Endometrial microvascular endothelial cells (primary cell): ENCODE results near the gene PCBP3. TPM values are rescaled to one million over a fixed set of nuclear protein-coding genes. Genes with fewer than 3 reads are reported as not detected.

Experiments used
- in situ Hi-C: cut with HindIII; loops from 2 replicates; pipeline ENCODE4 v1.10.0; 2017; ENCODE audit warnings: low sequenced_read_pairs, low pct_unique_long_range_greater_than_20kb; ENCODE audit errors: inconsistent ontology term
- total RNA-seq: library from RNA; depleted of rRNA; stranded (reverse); fragments of >200 nt; gene quantifications from one replicate; pipeline ENCODE4 v1.2.3, GENCODE V29; 2015; ENCODE audit errors: inconsistent ontology term

Gene PCBP3
- total RNA-seq, 1 donor from 2014 or later: not detected

DNA sequence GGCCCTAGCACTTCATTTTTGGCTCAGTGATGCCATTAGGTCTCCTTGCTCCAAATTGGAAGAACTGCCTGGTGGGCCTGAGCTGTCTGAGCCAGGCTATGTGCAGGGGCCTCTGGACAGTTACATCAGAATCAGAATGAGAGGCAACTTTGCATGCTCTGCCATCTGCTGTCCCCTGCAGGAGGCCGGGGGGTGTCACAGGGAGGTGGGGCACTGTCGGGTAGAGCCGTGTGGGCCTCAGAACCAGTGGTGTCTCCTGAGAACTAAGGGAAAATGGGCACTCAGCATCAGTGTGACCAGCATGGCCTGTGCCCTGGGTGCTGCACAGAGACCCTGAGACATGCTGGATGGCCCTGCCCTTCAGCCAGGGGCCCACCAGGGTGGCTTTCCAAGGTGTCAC, 291.0 kb downstream of the PCBP3 start:
- in situ Hi-C loops: no loop called here

DNA sequence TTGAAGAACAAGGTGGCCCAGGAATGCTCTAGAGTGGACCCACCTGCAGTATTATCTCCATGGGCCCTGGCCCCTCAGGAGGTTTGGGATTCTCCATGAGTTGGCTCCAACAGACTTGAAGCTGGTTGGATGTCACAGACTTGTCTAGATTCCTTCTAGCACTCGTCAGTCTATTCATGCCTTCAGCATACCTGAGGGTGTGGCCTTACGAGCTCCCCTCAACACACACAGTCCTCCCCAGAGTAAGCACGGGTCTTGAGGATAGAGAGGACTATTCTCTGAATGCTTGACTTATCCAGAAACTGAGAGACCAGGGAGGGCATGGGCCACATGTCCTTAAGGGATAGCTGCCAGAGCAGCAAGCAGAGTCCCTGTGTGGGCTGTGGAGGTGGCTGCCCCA, 292.1 kb downstream of the PCBP3 start:
- in situ Hi-C loops: no loop called here

DNA sequence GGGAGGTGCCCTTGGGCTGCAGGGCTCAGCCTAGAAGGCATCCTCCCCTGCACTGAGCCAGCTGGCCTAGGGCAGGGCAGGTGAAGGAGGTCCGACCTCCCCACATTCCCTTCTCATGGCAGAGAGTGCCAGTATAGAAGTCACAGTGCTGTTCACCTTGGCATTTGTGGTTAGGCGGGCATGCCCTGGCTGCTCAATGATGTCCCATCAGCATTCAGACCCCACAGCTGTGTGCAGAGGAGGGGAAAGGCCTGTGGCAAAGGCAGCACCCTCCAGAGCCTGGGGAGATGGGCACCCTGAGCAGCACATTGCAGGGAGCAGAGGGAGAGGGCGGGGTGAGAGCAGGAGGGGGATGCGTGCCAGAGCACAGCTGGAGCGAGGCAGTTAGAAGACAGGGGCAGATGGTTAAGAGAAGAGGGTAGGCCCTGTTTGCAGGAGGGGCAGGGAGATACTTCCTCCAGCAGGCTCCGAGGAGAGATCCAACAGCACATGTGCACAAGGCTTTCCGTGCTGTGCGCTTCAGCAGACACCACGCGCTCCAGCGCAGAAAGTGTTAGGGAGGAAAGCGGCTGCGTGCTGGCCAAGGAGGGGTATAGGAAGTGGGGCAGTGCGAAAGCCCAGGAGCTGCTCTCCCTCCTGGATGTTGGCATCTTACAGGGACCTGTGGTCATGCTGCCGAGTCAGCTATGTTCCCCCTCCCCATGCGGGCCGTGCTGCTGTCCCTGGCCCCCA, 294.4 kb downstream of the PCBP3 start:
- in situ Hi-C loops: no loop called here

DNA sequence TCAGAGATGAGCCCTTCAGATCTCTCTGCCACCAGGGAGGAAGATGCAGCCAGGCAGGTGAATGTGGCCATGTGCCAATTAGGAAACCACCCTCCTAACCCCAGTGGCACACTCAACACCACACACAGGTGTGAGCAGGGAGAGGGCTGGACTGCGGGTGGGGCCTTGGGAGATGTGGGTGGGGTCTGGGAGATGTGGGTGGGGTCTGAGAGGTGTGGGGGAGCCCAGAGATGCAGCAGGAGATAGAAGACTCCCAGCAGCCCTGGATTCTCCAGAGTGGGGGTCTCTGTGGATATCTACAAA, 294.9 kb downstream of the PCBP3 start:
- in situ Hi-C loops: no loop called here

GRCh38 chr21:45938811-45939520, 295.4 kb downstream of the PCBP3 start:
- in situ Hi-C loops: no loop called here

DNA sequence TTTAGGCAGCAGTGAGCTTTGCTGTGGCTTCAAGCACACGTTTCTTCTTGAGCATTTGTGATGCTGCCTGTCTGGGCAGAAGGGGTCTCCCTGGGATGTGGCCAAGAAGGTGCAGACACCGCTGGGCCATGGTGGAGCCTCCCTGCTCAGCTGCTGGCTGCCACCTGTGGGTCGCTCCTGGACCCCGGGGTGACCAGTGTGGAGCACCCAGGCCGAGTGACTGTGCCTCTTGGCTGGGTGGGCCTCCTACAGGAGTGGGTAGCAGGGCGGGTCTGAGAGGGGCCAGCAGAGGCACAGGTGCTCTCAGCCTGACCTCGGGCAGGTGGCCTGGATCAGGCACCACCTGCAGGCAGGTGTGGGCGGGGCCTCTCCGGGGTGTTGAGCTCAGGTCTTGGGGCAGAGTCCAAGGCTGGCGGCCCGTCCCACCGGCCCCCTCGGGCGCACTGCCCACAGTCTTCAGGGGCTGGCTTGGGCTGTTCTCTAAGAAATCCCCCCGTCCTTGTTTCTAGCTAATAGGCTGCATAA, 296.1 kb downstream of the PCBP3 start:
- in situ Hi-C loops: no loop called here

DNA sequence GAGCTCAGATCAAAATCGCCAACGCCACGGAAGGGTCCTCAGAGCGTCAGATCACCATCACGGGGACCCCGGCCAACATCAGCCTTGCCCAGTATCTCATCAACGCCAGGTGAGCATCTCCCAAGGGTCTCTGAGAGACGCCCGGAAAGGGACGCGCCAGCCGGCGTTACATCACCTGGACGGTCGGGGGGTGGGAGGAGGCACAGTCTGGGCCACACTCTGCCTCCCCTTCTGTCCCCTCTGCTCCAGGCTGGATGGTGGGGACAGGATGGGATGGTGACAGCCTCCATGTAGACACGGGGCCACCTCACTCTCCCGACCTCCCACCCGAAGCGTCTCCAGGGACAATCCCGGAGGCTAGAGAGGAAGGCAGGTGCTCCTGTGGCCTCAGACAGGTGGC, 296.6 kb downstream of the PCBP3 start:
- in situ Hi-C loops: no loop called here

GRCh38 chr21:45940621-45941337, 297.3 kb downstream of the PCBP3 start:
- in situ Hi-C loops: no loop called here

GRCh38 chr21:45941338-45941710, 297.8 kb downstream of the PCBP3 start:
- in situ Hi-C loops: no loop called here

- in situ Hi-C loops: no loop called here
These were observed 298.4 kb downstream of the PCBP3 start for GRCh38 chr21:45941717-45942546.

- in situ Hi-C loops: no loop called here
These were observed 299.5 kb downstream of the PCBP3 start for GRCh38 chr21:45942755-45943629.

DNA sequence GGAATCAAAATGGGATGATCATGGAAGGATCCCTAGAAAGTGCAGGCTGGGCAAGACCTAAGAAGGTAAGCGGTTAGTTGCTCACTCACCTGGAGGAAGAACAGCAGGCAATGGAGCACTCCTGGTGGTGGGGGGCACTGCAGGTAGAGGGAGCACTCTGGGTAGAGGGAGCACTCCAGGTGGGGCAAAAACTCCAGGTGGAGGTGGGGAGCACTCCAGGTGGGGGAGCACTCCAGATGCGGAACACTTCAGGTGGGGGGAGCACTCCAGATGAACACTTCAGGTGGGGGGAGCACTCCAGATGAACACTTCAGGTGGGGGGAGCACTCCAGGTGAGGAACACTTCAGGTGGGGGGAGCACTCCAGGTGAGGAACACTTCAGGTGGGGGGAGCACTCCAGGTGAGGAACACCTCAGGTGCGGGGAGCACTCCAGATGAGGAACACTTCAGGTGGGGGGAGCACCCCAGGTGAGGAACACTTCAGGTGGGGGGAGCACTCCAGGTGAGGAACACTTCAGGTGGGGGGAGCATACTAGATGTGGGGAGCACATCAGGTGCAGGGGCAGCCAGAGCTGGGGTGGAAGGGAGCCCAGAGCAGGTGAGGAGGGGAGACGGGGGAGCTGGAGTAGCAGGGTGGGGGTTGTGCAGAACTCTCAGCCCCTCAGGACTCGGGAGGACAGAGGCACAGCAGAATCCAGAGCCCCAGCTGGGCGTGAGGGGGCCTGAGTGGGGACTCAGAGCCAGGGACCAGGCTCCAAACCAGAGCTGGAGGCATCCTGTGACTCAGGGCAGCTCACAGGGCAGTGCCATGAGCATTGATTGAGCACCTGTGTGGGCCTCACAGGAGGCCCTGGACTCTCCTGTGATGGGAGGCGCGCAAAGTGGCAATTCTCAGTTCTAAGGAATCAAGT, 300.4 kb downstream of the PCBP3 start:
- in situ Hi-C loops: no loop called here

GRCh38 chr21:45944601-45945000, 301.1 kb downstream of the PCBP3 start:
- in situ Hi-C loops: no loop called here

DNA sequence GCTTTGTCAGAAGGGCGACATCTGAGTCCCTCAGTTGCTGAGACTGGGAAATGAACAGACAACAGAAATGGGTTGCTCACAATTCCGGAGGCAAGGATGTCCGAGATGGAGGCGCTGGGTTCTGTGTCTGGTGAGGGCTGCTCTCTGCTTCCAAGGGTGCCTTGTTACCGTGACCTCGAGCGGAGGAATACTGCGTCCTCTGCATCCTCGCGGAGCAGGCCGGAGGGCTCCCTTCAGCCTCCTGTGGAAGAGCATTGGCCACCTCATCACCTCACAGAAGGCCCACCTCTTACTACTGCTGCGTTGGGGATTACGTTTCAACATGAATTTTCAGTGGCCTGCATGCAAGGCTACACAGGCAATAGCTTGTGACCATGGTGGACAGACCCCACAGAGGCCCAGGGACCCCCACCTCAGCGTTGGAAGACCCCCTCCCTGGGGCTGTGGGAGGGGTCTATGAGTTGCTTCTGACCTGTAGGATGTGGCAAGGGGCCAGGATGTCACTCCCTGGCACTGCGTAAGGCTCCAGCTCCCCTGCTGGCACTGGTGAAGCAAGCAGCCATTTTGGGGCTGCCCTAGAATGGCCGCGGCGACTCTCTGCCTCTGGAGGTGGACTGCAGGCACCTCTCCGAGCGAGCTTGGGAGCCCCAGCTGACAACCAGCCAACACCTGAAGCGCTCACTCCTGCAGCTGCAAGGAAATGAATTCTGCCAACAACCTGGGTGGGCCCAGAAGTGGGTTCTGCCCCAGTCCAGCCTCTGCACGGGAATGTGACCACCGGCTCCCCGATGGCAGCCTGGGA, 301.7 kb downstream of the PCBP3 start:
- in situ Hi-C loops: no loop called here

DNA sequence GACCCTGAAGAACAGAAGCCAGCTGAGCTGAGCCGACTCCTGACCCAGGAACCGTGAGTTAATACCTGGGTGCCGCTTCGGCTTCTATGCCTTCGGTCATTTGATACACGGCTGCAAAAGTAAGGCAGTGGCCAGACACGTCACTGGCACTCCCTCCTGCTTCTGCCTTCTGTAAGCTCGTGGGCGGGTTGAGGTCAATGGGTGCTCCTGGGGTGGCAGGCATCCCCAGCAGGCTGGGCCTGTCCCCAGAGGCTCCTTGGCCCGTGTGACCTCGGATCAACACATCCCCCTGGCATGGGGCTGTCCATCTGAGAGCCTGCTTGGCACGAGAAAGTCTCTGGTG, 302.3 kb downstream of the PCBP3 start:
- in situ Hi-C loops: no loop called here

DNA sequence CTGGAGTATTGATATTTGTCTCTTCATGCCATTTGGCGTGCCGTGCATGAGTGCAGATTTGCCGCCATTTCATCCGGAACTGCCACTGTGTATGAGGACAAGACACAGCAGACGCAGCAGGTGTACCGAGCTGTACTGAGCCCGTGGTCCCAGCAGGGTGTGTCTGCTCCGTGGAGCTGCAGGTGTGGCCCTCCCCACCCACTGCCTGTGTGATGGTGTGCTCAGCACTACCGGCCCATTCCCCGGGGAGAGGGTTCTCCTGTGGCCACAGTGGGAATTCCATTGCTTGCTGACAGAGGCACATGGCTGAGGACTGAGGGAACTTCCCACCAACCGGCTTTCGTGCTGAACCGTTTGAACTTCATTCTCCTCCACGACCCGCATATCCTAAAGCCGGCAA, 303.8 kb downstream of the PCBP3 start:
- in situ Hi-C loops: no loop called here
